NT2/D1 (cell line): ENCODE measurements around the gene RTN3.

Experiments used
- SUZ12 ChIP-seq: IDR thresholded peaks from 2 replicates; pipeline ENCODE4 v1.6.1; 2011; ENCODE audit not compliant: insufficient read length, insufficient read depth; ENCODE audit errors: extremely low read depth
- YY1 ChIP-seq: IDR thresholded peaks from 2 replicates; pipeline ENCODE4 v1.6.1; 2011; ENCODE audit not compliant: insufficient read length, insufficient read depth
- ZNF274 ChIP-seq: IDR thresholded peaks from 2 replicates; pipeline ENCODE4 v1.6.1; 2011; ENCODE audit warnings: mild to moderate bottlenecking, low read depth, low read length

GRCh38 chr11:63782749-63783148 is 101.4 kb downstream of the RTN3 start:
- no peak for TF ChIP-seq SUZ12
- TF ChIP-seq ZNF274 = no peak
- no peak for TF ChIP-seq YY1
